Activated CD8-positive, alpha-beta memory T cell treated with anti-CD3 and anti-CD28 coated beads, Interleukin-2, amount 10 ng/mL, durations not matched to agents 7 days and 5 days (primary cell): Measurements from ENCODE around the gene MFAP2. TPM values are rescaled to one million over a fixed set of nuclear protein-coding genes. Genes with fewer than 3 reads are reported as not detected.

Experiments used
- ATAC-seq: fragments of 150-1000 bp; cut with Tn5 transposase; one replicate; pipeline ENCODE4 v1.10.0; 2021; ENCODE audit warnings: moderate library complexity
- CTCF ChIA-PET: fragments of 350-600 bp; sonication (Branson Sonifier 250); formaldehyde crosslinking; loops from one replicate; lab custom pipeline; 2021; ENCODE audit warnings: antibody characterized with exemption; lab: Charles Lee
- DNase-seq: peaks from one replicate; pipeline ENCODE4 v3.0.0-alpha.2; 2020
- H3K27ac Mint-ChIP-seq: one replicate; pipeline ENCODE4 v1.8.0; 2021; ENCODE audit warnings: mild to moderate bottlenecking, mixed read lengths
- H3K27me3 Mint-ChIP-seq: one replicate; pipeline ENCODE4 v1.8.0; 2021; ENCODE audit warnings: mixed read lengths
- H3K36me3 Mint-ChIP-seq: one replicate; pipeline ENCODE4 v1.8.0; 2021; ENCODE audit warnings: mild to moderate bottlenecking, mixed read lengths
- H3K4me1 Mint-ChIP-seq: one replicate; pipeline ENCODE4 v1.8.0; 2021; ENCODE audit warnings: mixed read lengths
- H3K4me3 Mint-ChIP-seq: one replicate; pipeline ENCODE4 v1.8.0; 2021; ENCODE audit warnings: mild to moderate bottlenecking, moderate library complexity, mixed read lengths
- H3K9me3 Mint-ChIP-seq: one replicate; pipeline ENCODE4 v1.8.0; 2022; ENCODE audit warnings: low read depth, mixed read lengths
- total RNA-seq, 2 experiments: library from RNA; stranded (reverse); gene quantifications; one replicate each; pipeline ENCODE4 v1.2.3, GENCODE V29; 2021

The MFAP2 gene
- total RNA-seq, 2 experiments from 2014 or later = not detected

DNA sequence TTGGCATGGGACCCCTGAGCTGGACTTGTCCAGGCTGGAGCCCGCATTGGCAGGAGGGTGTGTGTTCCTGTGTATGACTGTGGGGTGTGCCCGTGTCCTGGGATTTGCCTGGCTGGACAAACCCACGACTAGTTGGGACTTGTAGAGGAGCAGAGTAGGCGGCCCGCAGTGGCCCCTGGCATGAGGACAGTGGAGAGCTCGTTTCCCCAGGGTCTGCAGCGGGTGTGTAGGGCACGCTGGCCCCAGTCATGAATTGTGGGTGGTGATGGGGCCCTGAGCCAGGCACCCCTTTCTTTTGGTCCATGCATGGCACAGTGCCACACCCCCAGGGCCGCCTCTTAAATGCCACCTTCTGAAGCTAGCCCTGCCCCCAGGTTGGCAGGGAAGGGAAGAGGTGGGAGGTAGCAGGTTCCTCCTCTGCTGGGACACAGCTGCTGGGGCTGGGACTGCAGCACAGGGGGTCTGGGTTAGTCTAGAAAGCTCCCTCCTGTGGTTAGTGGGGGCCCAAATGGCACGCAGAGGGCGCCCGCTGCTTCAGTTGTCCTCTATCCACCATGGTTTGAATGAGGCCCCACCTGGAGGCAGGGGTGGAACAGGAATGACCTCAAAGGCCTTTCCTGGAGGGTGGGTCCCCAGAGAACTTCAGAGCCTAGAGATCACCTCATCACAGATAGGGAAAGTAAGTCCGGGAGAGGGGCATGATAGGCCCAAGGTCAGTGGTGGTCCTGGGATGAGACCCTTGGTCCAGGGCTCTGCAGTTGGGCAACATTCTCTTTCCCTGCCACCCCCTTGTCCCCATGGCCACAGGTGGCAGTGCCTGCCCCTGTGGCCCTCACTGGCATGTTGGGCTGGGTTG is 54.6 kb downstream of the MFAP2 start:
- H3K27me3 Mint-ChIP-seq = no peaks in the 10 kb centered on the region
- no peak for DNase-seq
- CTCF ChIA-PET = interaction anchor here (1.5 kb wide), 1 partner anchor 26 kb away, joined by 4 read pairs; no protein-coding TSS in a partner anchor
- H3K36me3 Mint-ChIP-seq = no peaks in the 10 kb centered on the region
- no peaks in the 10 kb centered on the region for H3K9me3 Mint-ChIP-seq
- H3K4me1 Mint-ChIP-seq = peaks cover 19% of the 10 kb centered on the region
- no peak overlapping the region for H3K27ac Mint-ChIP-seq
- H3K4me3 Mint-ChIP-seq = no peak overlapping the region
- ATAC-seq = no peak

DNA sequence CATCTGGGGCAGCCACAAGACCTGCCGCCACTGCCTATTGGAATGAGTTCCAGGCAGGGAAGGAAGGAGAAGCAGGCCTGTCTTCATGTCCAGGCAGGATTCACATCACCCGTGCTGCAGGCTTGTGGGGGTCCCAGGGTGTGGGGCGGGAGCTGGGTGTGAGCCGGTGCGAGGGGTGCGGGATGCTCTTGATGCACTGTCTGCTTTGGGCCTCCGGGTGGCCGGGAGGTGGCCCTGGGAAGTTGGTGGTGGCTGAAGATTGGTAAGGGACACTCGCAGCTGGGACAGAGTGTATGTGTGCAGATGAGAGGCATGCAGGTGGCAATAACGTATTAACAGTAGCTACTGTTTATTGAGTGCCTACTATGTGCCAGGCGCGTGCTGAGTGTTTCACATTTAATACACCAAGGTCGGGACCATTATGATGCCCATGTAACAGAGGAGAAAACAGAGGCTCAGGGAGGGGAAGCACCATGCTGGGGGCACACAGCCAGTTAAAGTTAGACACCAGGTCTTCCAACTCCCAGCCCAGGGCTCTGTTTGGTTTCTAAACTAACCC is 55.4 kb downstream of the MFAP2 start:
- Mint-ChIP-seq H3K4me1 (peaks cover 19% of the 10 kb centered on the region), H3K4me3 (no peak overlapping the region), H3K27me3 (no peaks in the 10 kb centered on the region), H3K36me3 (no peaks in the 10 kb centered on the region), H3K9me3 (no peaks in the 10 kb centered on the region), H3K27ac (no peak overlapping the region)
- no peak for DNase-seq
- CTCF ChIA-PET = interaction anchor here (1.5 kb wide), 1 partner anchor 27 kb away, joined by 4 read pairs; no protein-coding TSS in a partner anchor
- no peak for ATAC-seq

Other genes starting within 250 kb of the MFAP2 start
- gene RNU1-4, start 240.1 kb downstream of the MFAP2 start, total RNA-seq = 1,000 to 10,000 TPM in 1 of 2 experiments, 100 to 1,000 TPM in 1; 922 to 3,744 TPM
- 1,000 to 10,000 TPM in 1 of 2 experiments, 100 to 1,000 TPM in 1; 922 to 3,744 TPM for gene RNU1-2, start 84.6 kb downstream of the MFAP2 start, total RNA-seq
- 10 to 100 TPM; 20.5 to 26.6 TPM for gene CROCC, start 58.7 kb downstream of the MFAP2 start, total RNA-seq
- gene ATP13A2, start 31.3 kb upstream of the MFAP2 start, total RNA-seq = 10 to 100 TPM; 49.2 to 52.9 TPM
- gene SDHB, start 73.4 kb upstream of the MFAP2 start, total RNA-seq = 100 to 1,000 TPM; 108 TPM
- gene PADI2, start 138.8 kb upstream of the MFAP2 start, total RNA-seq = under 1 TPM; 0.09 to 0.23 TPM
- not detected for gene PADI1, start 224.5 kb upstream of the MFAP2 start, total RNA-seq